ENCODE data around the gene EIF3K.

GRCh38 chr19:38658462-38659306 lies 39.7 kb downstream of the EIF3K start:
- TF ChIP-seq CTCF (IDR thresholded peaks at IDR 0.05) (no peak), EP300 (IDR thresholded peaks at IDR 0.05) (no peak), POLR2AphosphoS5 (IDR thresholded peaks at IDR 0.05) (peak; percentile 98)
